ENCODE measurements around the gene GABRD. TPM values are rescaled to one million over a fixed set of nuclear protein-coding genes. Genes with fewer than 3 reads are reported as not detected.

GABRD gene
- total and polyA plus RNA-seq, 2 experiments from 2014 or later = 2.1 to 5.1 TPM

- Histone ChIP-seq H3F3A (replicated peaks; ENCODE audit: low read depth) (no peaks in the 10 kb centered on the region), H3K79me2 (replicated peaks; ENCODE audit: insufficient read depth) (no peaks in the 10 kb centered on the region), H3K4me2 (no peak overlapping the region), H3K9me2 (ENCODE audit: insufficient read depth) (no peaks in the 10 kb centered on the region), H3K4me1 (ENCODE audit: insufficient read depth) (no peaks in the 10 kb centered on the region), H3K4me3 (no peak overlapping the region), H3K36me3 (ENCODE audit: insufficient read depth) (no peaks in the 10 kb centered on the region), H3K27ac (ENCODE audit: low read depth) (no peak overlapping the region), H2AFZ (no peak overlapping the region), H4K20me1 (replicated peaks; ENCODE audit: insufficient read depth) (no peaks in the 10 kb centered on the region), H3K27me3 (ENCODE audit: insufficient read depth) (no peaks in the 10 kb centered on the region)
- TF ChIP-seq ZNF462 (CRISPR knock-in tag; IDR thresholded peaks at IDR 0.05) (no peak), ZNF331 (CRISPR knock-in tag; IDR thresholded peaks at IDR 0.05; ENCODE audit: low read depth) (no peak), JUNB (IDR thresholded peaks at IDR 0.05; ENCODE audit: unreplicated experiment) (no peak), POLR2AphosphoS5 (IDR thresholded peaks at IDR 0.05; ENCODE audit: low read depth) (no peak), ZNF114 (CRISPR knock-in tag; IDR thresholded peaks at IDR 0.05) (no peak), EZH2phosphoT487 (IDR thresholded peaks at IDR 0.05; ENCODE audit: unreplicated experiment) (no peak), CREB1 (CRISPR knock-in tag; IDR thresholded peaks at IDR 0.05; ENCODE audit: low read depth) (no peak), NANOG (IDR thresholded peaks at IDR 0.05; ENCODE audit: borderline replicate concordance) (no peak), STAT1 (IDR thresholded peaks at IDR 0.05; ENCODE audit: unreplicated experiment) (no peak), EZH2 (IDR thresholded peaks at IDR 0.05; ENCODE audit: low read depth, unreplicated experiment) (no peak)
- TF ChIP-seq, protein P1, sequence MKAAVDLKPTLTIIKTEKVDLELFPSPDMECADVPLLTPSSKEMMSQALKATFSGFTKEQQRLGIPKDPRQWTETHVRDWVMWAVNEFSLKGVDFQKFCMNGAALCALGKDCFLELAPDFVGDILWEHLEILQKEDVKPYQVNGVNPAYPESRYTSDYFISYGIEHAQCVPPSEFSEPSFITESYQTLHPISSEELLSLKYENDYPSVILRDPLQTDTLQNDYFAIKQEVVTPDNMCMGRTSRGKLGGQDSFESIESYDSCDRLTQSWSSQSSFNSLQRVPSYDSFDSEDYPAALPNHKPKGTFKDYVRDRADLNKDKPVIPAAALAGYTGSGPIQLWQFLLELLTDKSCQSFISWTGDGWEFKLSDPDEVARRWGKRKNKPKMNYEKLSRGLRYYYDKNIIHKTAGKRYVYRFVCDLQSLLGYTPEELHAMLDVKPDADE (IDR thresholded peaks at IDR 0.05) = no peak
- TF ChIP-seq, protein P2, sequence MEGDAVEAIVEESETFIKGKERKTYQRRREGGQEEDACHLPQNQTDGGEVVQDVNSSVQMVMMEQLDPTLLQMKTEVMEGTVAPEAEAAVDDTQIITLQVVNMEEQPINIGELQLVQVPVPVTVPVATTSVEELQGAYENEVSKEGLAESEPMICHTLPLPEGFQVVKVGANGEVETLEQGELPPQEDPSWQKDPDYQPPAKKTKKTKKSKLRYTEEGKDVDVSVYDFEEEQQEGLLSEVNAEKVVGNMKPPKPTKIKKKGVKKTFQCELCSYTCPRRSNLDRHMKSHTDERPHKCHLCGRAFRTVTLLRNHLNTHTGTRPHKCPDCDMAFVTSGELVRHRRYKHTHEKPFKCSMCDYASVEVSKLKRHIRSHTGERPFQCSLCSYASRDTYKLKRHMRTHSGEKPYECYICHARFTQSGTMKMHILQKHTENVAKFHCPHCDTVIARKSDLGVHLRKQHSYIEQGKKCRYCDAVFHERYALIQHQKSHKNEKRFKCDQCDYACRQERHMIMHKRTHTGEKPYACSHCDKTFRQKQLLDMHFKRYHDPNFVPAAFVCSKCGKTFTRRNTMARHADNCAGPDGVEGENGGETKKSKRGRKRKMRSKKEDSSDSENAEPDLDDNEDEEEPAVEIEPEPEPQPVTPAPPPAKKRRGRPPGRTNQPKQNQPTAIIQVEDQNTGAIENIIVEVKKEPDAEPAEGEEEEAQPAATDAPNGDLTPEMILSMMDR (conservative IDR thresholded peaks at IDR 0.05; ENCODE audit: low read depth in 2 of 2) = no peak
- TF ChIP-seq, protein P3, sequence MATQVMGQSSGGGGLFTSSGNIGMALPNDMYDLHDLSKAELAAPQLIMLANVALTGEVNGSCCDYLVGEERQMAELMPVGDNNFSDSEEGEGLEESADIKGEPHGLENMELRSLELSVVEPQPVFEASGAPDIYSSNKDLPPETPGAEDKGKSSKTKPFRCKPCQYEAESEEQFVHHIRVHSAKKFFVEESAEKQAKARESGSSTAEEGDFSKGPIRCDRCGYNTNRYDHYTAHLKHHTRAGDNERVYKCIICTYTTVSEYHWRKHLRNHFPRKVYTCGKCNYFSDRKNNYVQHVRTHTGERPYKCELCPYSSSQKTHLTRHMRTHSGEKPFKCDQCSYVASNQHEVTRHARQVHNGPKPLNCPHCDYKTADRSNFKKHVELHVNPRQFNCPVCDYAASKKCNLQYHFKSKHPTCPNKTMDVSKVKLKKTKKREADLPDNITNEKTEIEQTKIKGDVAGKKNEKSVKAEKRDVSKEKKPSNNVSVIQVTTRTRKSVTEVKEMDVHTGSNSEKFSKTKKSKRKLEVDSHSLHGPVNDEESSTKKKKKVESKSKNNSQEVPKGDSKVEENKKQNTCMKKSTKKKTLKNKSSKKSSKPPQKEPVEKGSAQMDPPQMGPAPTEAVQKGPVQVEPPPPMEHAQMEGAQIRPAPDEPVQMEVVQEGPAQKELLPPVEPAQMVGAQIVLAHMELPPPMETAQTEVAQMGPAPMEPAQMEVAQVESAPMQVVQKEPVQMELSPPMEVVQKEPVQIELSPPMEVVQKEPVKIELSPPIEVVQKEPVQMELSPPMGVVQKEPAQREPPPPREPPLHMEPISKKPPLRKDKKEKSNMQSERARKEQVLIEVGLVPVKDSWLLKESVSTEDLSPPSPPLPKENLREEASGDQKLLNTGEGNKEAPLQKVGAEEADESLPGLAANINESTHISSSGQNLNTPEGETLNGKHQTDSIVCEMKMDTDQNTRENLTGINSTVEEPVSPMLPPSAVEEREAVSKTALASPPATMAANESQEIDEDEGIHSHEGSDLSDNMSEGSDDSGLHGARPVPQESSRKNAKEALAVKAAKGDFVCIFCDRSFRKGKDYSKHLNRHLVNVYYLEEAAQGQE (IDR thresholded peaks at IDR 0.05; ENCODE audit: unreplicated experiment) = no peak
- peaks cover 8% of the 10 kb centered on the region for H3K27me3 Mint-ChIP-seq (ENCODE audit: insufficient read depth, low read depth, poor library complexity)
- H3K36me3 Mint-ChIP-seq (ENCODE audit: low read depth) = no peaks in the 10 kb centered on the region
- H3K4me3 Mint-ChIP-seq = no peak overlapping the region
- no peak for ATAC-seq
- peaks cover 13% of the 10 kb centered on the region for H3K4me1 Mint-ChIP-seq
- H3K27ac Mint-ChIP-seq = no peak overlapping the region
- H3K9me3 Mint-ChIP-seq = no peaks in the 10 kb centered on the region
- no peak for DNase-seq (ENCODE audit: low spot score)
Observed at GRCh38 chr1:1989789-1990188, 29.4 kb upstream of the GABRD start.
